AG04449 (cell line): ENCODE data around the gene DPH6.
A peak's percentile ranks its signal among the peaks of the same experiment; 100 is the strongest.
"Not testable (repeated sequence)": the region's sequence is repeated elsewhere in the genome, so short reads cannot be mapped to it uniquely, and the experiment has no call there.

ENCODE experiments used
- CTCF ChIA-PET: fragments of 350-600 bp; formaldehyde crosslinking; extraction: SDS; loops from one replicate; lab custom pipeline; 2021; ENCODE audit warnings: antibody characterized with exemption; lab: Yijun Ruan, JAX
- POLR2A ChIA-PET: fragments of 400-600, 350-600 bp; formaldehyde crosslinking; extraction: SDS; loops from one replicate; lab custom pipeline; 2020; ENCODE audit warnings: antibody characterized with exemption, inconsistent platforms; lab: Yijun Ruan, JAX
- DNase-seq: peaks from one replicate; pipeline ENCODE4 v3.0.0-alpha.2; 2010; ENCODE audit warnings: low read depth, low spot score
- H3K4me3 ChIP-seq: 2 replicates; pipeline ENCODE4 v1.5.1; 2011; ENCODE audit warnings: low read depth, mild to moderate bottlenecking, control low read depth, low read length
- TF ChIP-seq, protein P1 (sequence below): IDR thresholded peaks from one replicate; pipeline ENCODE4 v1.5.1; 2011; ENCODE audit warnings: mild to moderate bottlenecking, moderate library complexity, low read length, control low read depth, inconsistent platforms; ENCODE audit not compliant: insufficient read depth; ENCODE audit errors: missing control alignments

The DPH6 gene

DNA sequence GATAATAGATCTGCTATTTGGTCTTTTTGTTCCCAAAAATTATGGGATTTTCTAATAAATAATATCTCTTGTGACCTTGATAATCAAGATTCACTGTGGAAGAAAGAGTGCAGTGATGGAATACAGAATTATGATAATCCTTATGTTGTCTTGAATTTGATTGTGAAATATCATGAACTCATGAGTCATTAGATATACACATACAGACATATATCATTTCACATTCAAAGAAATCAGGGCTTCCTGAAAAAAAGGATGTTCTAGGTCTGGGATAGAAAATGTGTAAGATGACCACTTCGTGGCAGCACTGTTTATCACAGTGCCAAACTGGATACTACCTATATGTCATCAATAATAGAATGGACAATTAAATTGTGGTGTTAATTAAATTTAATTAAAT is 97.7 kb downstream of the DPH6 start:
- POLR2A ChIA-PET: no interaction called here
- TF ChIP-seq, protein P1, sequence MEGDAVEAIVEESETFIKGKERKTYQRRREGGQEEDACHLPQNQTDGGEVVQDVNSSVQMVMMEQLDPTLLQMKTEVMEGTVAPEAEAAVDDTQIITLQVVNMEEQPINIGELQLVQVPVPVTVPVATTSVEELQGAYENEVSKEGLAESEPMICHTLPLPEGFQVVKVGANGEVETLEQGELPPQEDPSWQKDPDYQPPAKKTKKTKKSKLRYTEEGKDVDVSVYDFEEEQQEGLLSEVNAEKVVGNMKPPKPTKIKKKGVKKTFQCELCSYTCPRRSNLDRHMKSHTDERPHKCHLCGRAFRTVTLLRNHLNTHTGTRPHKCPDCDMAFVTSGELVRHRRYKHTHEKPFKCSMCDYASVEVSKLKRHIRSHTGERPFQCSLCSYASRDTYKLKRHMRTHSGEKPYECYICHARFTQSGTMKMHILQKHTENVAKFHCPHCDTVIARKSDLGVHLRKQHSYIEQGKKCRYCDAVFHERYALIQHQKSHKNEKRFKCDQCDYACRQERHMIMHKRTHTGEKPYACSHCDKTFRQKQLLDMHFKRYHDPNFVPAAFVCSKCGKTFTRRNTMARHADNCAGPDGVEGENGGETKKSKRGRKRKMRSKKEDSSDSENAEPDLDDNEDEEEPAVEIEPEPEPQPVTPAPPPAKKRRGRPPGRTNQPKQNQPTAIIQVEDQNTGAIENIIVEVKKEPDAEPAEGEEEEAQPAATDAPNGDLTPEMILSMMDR: no peak
- CTCF ChIA-PET: interaction anchor here (7.7 to 8.0 kb wide), 2 partner anchors 156 to 370 kb away, joined by 101 to 313 read pairs; no protein-coding TSS in a partner anchor
- no peak for DNase-seq
- H3K4me3 ChIP-seq: no peak overlapping the region

DNA sequence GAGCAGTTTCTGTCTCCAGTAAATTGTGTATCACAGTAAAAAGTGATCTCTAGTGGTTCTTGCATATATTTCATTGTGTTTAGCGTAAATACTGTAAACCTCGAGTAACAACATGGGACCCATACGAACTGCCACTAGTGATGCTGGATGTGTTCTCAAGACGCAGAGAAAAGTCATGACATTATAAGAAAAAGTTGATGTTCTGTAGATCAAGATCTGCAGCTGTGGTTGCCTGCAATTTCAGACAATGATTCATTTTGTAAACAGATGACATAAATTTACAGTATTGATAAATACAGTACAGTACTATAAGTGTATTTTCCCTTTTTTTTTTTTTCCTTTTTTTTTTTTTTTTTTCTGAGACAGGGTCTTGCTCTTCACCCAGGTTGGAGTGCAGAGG is 100.1 kb downstream of the DPH6 start:
- H3K4me3 ChIP-seq: no peak overlapping the region
- ChIA-PET CTCF (interaction anchor here (0.8 to 8.0 kb wide), 13 partner anchors 10 to 1688 kb away, joined by 3 to 313 read pairs (median 37); no protein-coding TSS in a partner anchor), POLR2A (no interaction called here)
- TF ChIP-seq, protein P1: no peak
- DNase-seq: no peak

DNA sequence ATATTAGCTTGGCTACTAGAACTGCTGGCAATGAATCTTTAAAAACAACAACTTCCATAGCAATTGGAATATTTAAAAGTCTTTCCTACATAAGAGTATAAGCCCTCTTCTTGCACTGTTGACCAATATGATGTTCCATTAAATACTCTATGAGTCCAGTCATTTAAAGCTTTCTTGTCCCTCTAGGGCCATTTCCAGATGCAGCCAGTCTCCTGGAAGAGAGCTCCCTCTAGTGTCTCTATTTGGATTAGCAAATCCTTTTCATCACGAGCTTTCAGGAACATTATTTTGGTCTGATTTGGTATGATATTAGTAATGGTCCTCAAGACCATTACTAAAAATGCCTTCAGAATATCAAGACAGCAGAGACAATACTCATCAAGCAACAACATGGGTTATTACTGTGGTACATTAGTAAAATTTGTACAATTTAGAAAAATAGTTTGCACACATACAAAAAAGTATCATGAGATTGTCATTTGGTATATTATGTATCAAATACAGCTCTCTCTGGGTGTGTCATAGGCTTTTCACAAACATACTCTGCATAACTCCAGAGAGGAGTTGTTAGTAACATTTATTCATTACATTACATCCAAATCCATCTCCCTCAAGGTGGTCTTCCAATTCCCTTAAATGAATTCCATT is 101.3 kb downstream of the DPH6 start:
- no peak for DNase-seq
- ChIA-PET POLR2A (no interaction called here), CTCF (interaction anchor here (0.7 to 8.0 kb wide), 50 partner anchors 9 to 1689 kb away, joined by 3 to 313 read pairs (median 4); no protein-coding TSS in a partner anchor)
- TF ChIP-seq, protein P1: peak; percentile 70
- H3K4me3 ChIP-seq: no peak overlapping the region

DNA sequence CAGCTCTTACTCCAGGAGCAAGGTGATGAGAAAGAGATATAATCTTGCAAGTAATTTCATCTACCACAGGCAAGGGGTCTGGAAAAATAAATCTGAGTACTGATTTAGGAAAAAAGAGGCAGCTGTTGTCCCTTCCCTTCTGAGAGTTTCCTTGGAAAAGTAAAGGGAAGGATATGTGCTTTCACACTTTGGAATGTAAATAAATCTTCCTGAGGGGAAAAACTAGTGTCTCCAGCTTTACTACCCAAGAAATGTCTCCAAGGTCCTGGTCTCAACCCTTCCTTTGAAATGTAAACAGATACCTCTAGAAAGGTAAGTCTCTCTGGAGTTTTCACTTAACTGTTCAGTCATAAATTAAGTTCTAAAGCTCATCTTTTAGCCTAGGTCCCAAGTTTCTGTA is 102.6 kb downstream of the DPH6 start:
- ChIA-PET CTCF (interaction anchor here (0.6 to 8.0 kb wide), 17 partner anchors 8 to 369 kb away, joined by 3 to 313 read pairs (median 12); no protein-coding TSS in a partner anchor), POLR2A (no interaction called here)
- DNase-seq: no peak
- H3K4me3 ChIP-seq: no peak overlapping the region
- TF ChIP-seq, protein P1: no peak

DNA sequence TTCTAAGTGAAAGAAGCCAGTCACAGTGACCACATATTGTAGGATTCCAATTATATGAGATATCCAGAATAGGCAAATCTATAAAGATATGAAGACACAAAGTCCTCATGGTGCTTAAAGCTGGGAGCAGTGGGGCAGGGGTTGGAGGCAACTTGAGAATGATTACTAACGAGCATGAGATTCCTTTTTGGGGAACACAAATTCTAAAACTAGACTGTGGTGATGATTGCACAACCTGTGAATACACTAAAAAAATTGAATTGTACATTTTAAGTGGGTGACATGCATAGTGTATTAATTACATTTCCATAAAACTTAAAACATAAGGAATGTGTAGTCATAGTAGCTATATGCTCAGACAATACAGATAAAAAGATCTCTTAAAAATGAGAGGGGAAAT is 103.2 kb downstream of the DPH6 start:
- POLR2A ChIA-PET: no interaction called here

DNA sequence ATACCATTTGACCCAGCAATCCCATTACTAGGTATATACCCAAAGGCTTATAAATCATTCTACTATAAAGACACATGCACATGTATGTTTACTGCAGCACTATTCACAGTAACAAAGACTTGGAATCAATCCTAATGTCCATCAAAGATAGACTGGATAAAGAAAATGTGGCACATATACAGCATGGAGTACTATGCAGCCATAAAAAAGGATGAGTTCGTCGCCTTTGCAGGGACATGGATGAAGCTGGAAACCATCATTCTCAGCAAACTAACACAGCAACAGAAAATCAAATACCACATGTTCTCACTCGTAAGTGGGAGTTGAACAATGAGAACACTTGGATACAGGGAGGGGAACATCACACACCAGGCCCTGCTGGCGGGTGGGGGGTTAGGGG is 104.7 kb downstream of the DPH6 start:
- POLR2A ChIA-PET, DNase-seq, H3K4me3 ChIP-seq: not testable (repeated sequence)
- CTCF ChIA-PET: interaction anchor here (0.9 to 8.0 kb wide), 6 partner anchors 12 to 363 kb away, joined by 4 to 313 read pairs (median 66); no protein-coding TSS in a partner anchor

More for the DNA sequence above, 103.2 kb downstream of the DPH6 start:
- no peak overlapping the region for H3K4me3 ChIP-seq
- no peak for DNase-seq
- TF ChIP-seq, protein P1: no peak
- CTCF ChIA-PET: interaction anchor here (1.3 to 8.0 kb wide), 11 partner anchors 7 to 364 kb away, joined by 5 to 313 read pairs (median 55); no protein-coding TSS in a partner anchor
